Measurements from ENCODE around the gene C12orf57.
A peak's percentile ranks its signal among the peaks of the same experiment; 100 is the strongest.

Gene C12orf57

DNA sequence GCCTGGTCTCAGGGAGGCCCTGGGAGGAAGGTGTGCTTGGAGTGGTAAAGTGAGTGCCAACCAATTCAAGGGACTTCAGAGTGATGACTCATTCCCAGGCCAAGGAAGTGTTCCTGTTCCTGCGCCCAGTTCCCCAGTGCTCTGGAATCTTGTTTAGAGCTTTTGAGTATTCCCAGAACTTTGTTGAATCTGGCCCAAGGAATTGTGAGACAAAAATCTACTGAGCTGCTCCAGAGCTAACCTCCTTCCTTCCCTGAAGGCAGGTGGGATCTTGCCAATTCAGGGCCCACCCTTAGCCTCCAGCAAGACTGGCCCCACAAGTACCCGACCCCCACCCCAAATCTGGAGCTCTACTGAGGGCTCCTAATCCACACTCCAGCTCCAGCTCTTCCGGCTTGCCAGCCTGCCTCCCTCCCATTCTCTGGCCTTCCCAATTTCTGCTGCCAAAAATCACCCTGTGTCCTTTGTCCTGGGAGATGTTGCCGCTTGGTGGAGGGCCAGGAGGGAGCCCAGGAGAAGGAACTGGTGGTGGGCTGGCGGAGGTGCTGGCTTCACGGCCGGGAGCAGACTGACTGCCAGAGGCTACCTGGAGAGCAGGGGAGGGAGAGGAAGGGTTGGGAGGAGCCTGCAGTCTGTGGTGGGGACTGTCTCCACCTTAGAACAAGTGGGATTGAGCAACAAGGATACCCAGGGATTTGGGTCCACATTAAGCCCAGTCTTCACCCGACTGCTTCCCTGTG, 18.1 kb upstream of the C12orf57 start:
- no peaks in the 10 kb centered on the region for H3K27me3 Mint-ChIP-seq
- H3K27ac Mint-ChIP-seq: no peak overlapping the region
- H3K4me1 Mint-ChIP-seq: peaks cover 65% of the 10 kb centered on the region
- H3K4me3 Mint-ChIP-seq: no peak overlapping the region
- DNase-seq (ENCODE audit: low spot score in 2 of 2): no peak
- no peak for ATAC-seq (ENCODE audit: low read depth)
- no peaks in the 10 kb centered on the region for H3K9me3 Mint-ChIP-seq
- H3K36me3 Mint-ChIP-seq: no peaks in the 10 kb centered on the region

DNA sequence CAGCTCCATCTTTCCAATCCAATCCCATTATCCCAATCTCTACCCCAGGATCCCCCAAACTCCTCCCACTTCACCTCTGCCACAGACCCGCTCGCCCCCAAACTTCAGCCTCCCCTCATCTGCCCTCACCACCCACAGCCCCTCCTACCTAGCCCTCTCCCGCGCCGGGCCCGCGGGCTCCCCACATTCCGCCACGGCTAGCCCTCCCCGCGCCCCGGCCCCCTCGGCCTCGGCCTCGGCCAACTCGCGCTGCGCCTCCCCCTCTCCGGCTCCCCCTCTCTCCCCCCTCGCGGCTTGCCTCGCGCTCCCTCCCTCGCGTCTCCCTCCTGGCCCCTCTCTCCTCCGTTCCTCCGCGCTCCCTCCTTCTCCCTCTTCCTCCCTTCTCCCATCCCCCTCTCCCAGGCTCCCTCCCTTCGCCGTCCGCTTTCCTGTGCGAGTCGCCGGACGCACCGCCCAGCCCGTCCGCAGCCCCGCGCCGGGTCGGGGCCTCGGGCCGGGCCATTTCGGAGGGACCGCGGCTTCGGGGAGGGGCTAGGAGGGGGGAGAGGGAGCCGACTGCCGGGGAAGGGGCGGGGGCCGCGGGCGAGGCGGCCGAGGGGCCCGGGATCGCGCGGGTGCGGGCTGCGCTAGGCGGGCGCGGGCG, 16.3 kb upstream of the C12orf57 start, which contains the start of gene ATN1:
TSS of gene ATN1 (plus strand) at position 581 of the 643 bp plus-strand sequence. CDS start 6,043 bp downstream, outside the sequence.
- DNase-seq (ENCODE audit: low spot score in 2 of 2): peak; percentile 35 to 53
- Mint-ChIP-seq H3K4me1 (peaks cover 56% of the 10 kb centered on the region), H3K36me3 (no peaks in the 10 kb centered on the region), H3K9me3 (no peaks in the 10 kb centered on the region), H3K4me3 (peak within 1 kb of the TSS; percentile 89), H3K27ac (peak within 1 kb of the TSS; percentile 89), H3K27me3 (no peaks in the 10 kb centered on the region)
- ATAC-seq (ENCODE audit: low read depth): peak; percentile 26

DNA sequence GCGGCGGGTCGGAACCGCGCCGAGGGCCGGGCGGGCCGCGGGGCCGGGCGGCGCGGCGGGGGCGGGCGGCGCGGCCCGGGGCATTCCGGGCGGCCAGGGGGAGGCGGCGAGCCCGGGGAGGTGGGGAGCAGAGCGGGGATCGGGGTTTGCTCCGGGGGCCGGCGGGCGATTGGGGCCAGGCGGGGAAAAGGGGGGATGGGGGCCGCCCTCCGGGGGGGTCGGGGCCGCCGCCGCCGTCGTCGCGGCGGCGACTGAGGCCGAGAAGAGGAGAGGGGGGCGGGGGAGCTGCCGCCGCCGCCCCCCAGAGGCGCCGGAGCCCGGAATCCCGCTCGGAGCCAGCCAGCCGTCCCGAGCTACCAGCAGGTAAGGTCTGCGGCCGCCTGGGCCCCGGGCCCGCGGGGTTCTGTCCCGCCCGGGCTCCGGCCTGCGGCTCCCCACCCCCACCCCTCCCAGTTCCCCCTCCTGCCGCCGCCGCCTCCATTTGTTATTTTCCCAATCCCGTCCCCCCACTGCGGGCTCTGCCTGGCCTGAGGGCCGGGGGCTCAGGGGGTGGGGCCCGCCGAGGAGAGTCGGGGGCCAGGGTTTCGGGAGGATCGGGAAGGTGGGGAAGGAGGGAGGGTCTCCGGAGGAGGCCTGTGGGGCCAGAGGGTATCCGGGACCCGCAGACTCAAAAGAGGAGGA, 15.7 kb upstream of the C12orf57 start:
- Mint-ChIP-seq H3K9me3 (no peaks in the 10 kb centered on the region), H3K27me3 (no peaks in the 10 kb centered on the region), H3K4me3 (peak overlapping the region; percentile 86), H3K36me3 (no peaks in the 10 kb centered on the region), H3K4me1 (peaks cover 49% of the 10 kb centered on the region), H3K27ac (peak overlapping the region; percentile 86)
- peak; percentile 41 for ATAC-seq (ENCODE audit: low read depth)
- DNase-seq (ENCODE audit: low spot score in 2 of 2): no peak

DNA sequence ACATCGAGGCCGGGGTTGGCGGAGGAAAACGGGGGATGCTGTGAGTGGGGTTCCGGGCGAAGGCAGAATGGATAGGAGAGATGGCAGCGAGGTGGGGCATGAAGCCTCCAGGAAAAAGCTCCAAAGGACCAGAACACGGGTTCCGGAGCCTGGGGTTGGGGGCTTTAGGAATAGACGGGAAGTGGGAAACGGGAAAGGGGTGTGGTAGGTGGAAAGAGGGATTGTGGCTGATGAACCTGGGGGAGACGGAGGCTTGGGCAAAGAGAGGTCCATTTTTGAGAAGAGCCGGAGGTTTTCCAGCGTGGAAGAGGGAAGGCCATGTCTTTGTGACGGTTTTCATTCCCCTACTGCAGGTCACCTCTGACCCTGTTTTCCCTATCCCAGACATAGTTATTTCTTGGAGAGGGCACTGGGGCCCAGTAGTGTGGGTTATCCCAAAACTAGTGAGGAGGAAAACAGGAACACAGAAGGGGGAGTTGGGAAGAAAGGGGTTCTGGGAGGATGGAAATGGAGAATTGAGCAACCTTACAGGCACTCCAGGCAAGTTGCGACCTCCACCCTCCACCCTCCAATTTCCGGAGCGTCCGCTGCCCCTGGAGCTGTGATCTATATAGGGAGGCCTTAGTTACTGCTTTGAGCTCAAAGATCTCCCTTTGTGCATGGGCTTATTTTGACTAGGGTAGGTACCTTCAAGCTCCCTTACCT, 15.0 kb upstream of the C12orf57 start:
- no peak for ATAC-seq (ENCODE audit: low read depth)
- Mint-ChIP-seq H3K27ac (peak overlapping the region; percentile 86), H3K27me3 (no peaks in the 10 kb centered on the region), H3K4me3 (peak overlapping the region; percentile 86), H3K4me1 (peaks cover 42% of the 10 kb centered on the region), H3K36me3 (peaks cover 2% of the 10 kb centered on the region), H3K9me3 (no peaks in the 10 kb centered on the region)
- no peak for DNase-seq (ENCODE audit: low spot score in 2 of 2)

DNA sequence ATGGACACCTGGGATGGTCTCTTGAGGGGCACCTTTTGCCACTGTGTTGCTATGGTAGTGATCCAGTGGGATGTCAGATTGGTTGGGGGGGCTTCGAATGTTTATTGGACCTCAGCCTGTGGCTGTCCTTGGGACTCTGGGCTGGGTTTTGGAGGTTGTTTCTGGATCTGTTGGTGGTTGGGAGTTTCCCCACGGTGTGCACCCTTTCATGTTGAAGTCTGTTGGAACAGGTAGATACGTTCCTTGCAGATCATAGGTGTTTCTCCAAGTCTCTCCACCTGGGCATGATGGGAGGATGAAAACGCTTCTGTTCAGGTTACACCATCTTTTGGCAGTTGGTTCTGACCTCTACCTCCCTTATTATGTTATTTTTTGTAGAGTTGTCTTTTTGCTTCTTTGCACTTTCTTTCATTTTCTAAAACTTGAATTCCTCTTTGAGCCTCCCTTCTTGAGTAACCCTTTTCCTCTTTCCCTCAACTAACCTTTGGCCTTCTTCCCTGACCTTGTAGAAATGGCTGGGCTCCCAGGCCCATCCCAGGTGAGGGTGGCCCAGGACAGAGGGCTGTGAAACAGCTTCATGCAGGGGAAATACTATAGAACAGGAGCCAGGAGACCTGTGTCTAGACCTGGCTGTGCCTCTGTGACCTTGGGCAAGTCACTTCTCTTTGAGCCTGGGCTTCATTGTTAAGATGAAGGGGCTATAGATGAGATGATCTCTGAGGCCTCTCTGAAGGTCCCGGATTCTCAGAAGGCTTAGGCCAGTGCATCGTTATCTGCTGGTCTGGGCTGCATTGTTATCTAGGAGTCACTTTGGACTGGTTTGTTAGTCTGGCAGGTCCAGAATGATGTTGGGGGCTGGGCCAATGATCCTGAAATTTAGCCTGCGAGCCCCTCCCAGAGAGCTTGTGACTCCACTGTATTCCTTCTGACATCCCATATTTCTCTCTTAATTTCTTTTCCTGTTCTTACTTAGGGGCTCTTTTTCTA, 14.1 kb upstream of the C12orf57 start:
- Mint-ChIP-seq H3K4me1 (peaks cover 34% of the 10 kb centered on the region), H3K4me3 (peak overlapping the region; percentile 86), H3K36me3 (peaks cover 5% of the 10 kb centered on the region), H3K9me3 (no peaks in the 10 kb centered on the region), H3K27ac (peak overlapping the region; percentile 86), H3K27me3 (no peaks in the 10 kb centered on the region)
- ATAC-seq (ENCODE audit: low read depth) (no peak), DNase-seq (ENCODE audit: low spot score in 2 of 2) (no peak)

DNA sequence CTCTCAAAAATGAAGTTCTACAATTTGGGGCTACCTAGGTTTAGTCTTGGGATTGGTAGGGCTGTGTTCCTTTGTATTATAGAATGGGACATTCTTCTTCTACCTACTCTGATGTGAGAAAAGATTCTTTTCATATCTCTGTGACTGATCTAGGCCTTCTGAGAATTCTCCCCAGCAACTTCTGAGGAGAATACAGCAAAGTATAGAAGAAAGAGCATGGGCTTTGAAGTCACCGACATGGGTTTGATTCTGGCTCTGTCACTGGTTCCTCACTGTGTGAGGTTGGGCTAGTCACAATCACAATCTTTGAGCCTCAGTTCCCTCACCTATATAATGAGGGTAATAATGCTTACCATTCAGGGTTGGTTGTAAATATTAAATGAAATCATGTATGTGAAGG, 11.1 kb upstream of the C12orf57 start:
- peaks cover 11% of the 10 kb centered on the region for H3K36me3 Mint-ChIP-seq
- H3K4me3 Mint-ChIP-seq: no peak overlapping the region
- H3K4me1 Mint-ChIP-seq: peaks cover 30% of the 10 kb centered on the region
- H3K27me3 Mint-ChIP-seq: no peaks in the 10 kb centered on the region
- H3K9me3 Mint-ChIP-seq: no peaks in the 10 kb centered on the region
- ATAC-seq (ENCODE audit: low read depth) (no peak), DNase-seq (ENCODE audit: low spot score in 2 of 2) (no peak)
- H3K27ac Mint-ChIP-seq: peak overlapping the region; percentile 77

DNA sequence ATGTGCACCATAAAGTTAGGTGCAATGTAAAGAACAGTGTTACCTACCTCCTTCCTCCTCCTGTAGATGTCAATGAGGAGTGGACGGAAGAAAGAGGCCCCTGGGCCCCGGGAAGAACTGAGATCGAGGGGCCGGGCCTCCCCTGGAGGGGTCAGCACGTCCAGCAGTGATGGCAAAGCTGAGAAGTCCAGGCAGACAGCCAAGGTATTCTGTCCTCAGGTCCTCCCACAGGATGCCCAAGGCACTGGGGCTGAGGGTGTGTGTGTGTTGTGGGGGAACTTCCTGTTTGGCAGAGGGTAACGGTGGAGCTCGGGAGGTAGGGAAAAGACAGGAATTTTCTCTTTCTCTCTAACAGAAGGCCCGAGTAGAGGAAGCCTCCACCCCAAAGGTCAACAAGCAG, 9.7 kb upstream of the C12orf57 start:
- Mint-ChIP-seq H3K9me3 (no peaks in the 10 kb centered on the region), H3K4me3 (no peak overlapping the region), H3K4me1 (peaks cover 26% of the 10 kb centered on the region), H3K27ac (no peak overlapping the region), H3K36me3 (peaks cover 12% of the 10 kb centered on the region), H3K27me3 (no peaks in the 10 kb centered on the region)
- DNase-seq (ENCODE audit: low spot score in 2 of 2) (no peak), ATAC-seq (ENCODE audit: low read depth) (no peak)

DNA sequence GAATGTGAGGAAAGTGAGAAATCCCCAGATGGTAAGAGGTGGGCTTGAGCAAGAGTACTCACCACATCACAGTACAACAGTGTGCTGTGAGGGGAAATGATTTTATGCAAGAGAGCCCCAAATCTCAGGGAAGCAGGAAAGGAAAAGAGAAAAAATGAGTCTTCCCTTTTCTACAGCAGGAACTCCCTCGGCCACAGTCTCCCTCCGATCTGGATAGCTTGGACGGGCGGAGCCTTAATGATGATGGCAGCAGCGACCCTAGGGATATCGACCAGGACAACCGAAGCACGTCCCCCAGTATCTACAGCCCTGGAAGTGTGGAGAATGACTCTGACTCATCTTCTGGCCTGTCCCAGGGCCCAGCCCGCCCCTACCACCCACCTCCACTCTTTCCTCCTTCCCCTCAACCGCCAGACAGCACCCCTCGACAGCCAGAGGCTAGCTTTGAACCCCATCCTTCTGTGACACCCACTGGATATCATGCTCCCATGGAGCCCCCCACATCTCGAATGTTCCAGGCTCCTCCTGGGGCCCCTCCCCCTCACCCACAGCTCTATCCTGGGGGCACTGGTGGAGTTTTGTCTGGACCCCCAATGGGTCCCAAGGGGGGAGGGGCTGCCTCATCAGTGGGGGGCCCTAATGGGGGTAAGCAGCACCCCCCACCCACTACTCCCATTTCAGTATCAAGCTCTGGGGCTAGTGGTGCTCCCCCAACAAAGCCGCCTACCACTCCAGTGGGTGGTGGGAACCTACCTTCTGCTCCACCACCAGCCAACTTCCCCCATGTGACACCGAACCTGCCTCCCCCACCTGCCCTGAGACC, 8.2 kb upstream of the C12orf57 start:
- Mint-ChIP-seq H3K9me3 (no peaks in the 10 kb centered on the region), H3K27me3 (no peaks in the 10 kb centered on the region), H3K27ac (peak overlapping the region; percentile 88), H3K36me3 (peaks cover 16% of the 10 kb centered on the region), H3K4me1 (peaks cover 24% of the 10 kb centered on the region), H3K4me3 (no peak overlapping the region)
- no peak for ATAC-seq (ENCODE audit: low read depth)
- no peak for DNase-seq (ENCODE audit: low spot score in 2 of 2)

DNA sequence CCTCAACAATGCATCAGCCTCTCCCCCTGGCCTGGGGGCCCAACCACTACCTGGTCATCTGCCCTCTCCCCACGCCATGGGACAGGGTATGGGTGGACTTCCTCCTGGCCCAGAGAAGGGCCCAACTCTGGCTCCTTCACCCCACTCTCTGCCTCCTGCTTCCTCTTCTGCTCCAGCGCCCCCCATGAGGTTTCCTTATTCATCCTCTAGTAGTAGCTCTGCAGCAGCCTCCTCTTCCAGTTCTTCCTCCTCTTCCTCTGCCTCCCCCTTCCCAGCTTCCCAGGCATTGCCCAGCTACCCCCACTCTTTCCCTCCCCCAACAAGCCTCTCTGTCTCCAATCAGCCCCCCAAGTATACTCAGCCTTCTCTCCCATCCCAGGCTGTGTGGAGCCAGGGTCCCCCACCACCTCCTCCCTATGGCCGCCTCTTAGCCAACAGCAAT, 7.6 kb upstream of the C12orf57 start:
- H3K27me3 Mint-ChIP-seq: no peaks in the 10 kb centered on the region
- H3K9me3 Mint-ChIP-seq: no peaks in the 10 kb centered on the region
- DNase-seq (ENCODE audit: low spot score in 2 of 2): no peak
- H3K36me3 Mint-ChIP-seq: peaks cover 16% of the 10 kb centered on the region
- peak overlapping the region; percentile 88 for H3K27ac Mint-ChIP-seq
- H3K4me3 Mint-ChIP-seq: peak overlapping the region; percentile 88
- ATAC-seq (ENCODE audit: low read depth): no peak
- H3K4me1 Mint-ChIP-seq: peaks cover 24% of the 10 kb centered on the region

DNA sequence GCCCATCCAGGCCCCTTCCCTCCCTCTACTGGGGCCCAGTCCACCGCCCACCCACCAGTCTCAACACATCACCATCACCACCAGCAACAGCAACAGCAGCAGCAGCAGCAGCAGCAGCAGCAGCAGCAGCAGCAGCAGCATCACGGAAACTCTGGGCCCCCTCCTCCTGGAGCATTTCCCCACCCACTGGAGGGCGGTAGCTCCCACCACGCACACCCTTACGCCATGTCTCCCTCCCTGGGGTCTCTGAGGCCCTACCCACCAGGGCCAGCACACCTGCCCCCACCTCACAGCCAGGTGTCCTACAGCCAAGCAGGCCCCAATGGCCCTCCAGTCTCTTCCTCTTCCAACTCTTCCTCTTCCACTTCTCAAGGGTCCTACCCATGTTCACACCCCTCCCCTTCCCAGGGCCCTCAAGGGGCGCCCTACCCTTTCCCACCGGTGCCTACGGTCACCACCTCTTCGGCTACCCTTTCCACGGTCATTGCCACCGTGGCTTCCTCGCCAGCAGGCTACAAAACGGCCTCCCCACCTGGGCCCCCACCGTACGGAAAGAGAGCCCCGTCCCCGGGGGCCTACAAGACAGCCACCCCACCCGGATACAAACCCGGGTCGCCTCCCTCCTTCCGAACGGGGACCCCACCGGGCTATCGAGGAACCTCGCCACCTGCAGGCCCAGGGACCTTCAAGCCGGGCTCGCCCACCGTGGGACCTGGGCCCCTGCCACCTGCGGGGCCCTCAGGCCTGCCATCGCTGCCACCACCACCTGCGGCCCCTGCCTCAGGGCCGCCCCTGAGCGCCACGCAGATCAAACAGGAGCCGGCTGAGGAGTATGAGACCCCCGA, 7.0 kb upstream of the C12orf57 start:
- Mint-ChIP-seq H3K9me3 (no peaks in the 10 kb centered on the region), H3K36me3 (peaks cover 16% of the 10 kb centered on the region), H3K4me3 (peak overlapping the region; percentile 88), H3K27ac (peak overlapping the region; percentile 88), H3K4me1 (peaks cover 24% of the 10 kb centered on the region), H3K27me3 (no peaks in the 10 kb centered on the region)
- ATAC-seq (ENCODE audit: low read depth) (peak; percentile 5), DNase-seq (ENCODE audit: low spot score in 2 of 2) (peak in 1 of 2 donors; percentile 49)

DNA sequence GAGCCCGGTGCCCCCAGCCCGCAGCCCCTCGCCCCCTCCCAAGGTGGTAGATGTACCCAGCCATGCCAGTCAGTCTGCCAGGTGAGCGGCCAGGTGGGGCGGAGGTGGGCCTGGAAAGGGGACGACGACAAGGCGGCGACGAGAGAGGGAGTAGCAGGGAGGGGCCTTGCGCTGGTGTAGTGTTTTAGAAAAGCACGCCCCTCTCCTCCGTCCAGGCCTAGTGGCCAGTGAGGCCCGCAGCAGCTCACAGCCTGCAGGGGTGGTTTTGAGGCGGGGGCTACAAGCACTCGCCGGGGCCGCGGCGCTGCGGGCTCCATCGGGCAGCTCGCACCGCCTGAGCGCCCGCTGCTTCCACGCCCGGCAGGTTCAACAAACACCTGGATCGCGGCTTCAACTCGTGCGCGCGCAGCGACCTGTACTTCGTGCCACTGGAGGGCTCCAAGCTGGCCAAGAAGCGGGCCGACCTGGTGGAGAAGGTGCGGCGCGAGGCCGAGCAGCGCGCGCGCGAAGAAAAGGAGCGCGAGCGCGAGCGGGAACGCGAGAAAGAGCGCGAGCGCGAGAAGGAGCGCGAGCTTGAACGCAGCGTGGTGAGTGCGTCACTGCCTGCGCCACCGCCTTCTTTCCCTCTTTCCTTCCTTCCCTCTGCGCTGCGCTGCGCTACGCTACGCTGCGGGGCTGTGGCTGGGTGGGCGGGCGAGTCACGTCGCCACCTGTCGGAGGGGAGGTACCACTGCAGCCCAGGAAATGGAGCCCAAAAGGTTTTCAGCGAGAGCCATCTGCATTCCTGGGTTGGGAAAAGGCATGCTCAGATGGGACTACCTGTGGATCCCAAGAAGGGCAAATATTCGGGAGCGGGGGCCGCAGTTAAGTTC, 6.1 kb upstream of the C12orf57 start:
- Mint-ChIP-seq H3K4me3 (peak overlapping the region; percentile 88), H3K4me1 (peaks cover 19% of the 10 kb centered on the region), H3K9me3 (no peaks in the 10 kb centered on the region), H3K27ac (peak overlapping the region; percentile 88), H3K27me3 (no peaks in the 10 kb centered on the region), H3K36me3 (peaks cover 16% of the 10 kb centered on the region)
- ATAC-seq (ENCODE audit: low read depth) (peak; percentile 95), DNase-seq (ENCODE audit: low spot score in 2 of 2) (peak; percentile 82 to 90)

All from memory B cell (primary cell).